Colon (tissue), 2 donors: ENCODE measurements around the gene FLG.
"Not testable (repeated sequence)": the region's sequence is repeated elsewhere in the genome, so short reads cannot be mapped to it uniquely, and the experiment has no call there.

Experiments used
- FAIRE-seq: peaks from 2 replicates; lab custom pipeline; 2012; peaks lifted over from hg19 to GRCh38; lab: Jason Lieb, UNC
- donor health status: control.
- donor health status: control.

Gene FLG

GRCh38 chr1:152325111-152325510 lies at the start of gene FLG:
TSS of gene FLG (minus strand) at chr1:152325239. CDS start at chr1:152315456, 9,783 bp downstream.
- FAIRE-seq = no peak

- FAIRE-seq = no peak
Observed at GRCh38 chr1:152374451-152374850, 49.4 kb upstream of the FLG start.

DNA sequence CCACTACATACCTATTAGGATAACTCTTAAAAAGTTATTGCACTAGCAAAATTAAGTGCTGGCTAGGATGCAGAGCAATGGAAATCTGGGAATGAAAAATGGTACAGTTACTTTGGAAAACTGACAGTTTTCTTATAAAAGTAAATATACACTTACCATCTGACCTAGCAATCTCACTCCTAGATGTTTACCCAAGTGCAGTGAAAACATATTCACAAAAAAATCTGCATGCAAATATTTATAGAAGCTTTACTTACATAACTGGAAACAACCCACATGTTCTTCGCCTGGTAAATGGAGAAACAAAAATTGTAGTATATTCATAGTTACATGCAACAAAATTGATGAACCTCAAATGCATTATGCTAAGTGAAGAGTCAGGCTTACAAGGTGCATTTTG lies 47.6 kb upstream of the FLG start:
- no peak for FAIRE-seq

GRCh38 chr1:152367436-152367835 lies 42.4 kb upstream of the FLG start:
- FAIRE-seq = no peak

DNA sequence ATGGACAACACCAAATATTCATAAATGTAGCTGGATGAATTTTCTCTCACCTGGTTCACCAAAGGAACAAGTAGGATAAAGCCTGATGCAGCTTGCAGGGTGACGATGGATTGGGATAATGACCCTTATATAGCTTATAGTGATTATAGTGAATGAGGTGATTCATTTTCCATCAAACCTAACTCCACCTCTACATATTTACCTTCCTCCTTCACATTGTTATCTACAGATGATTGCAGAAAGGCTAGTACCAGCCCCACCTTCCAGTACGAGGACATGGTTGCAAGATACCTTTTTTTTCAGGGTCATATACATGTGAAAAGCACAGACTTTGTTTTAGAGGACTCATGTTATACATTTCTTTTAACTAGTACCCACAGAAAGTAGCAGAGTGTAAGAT lies 34.9 kb upstream of the FLG start, which contains the start of gene FLG2:
Gene FLG2 (minus strand): TSS at position 101 of the 400 bp plus-strand sequence. CDS start 1,122 bp downstream, outside the sequence.
- FAIRE-seq = no peak

DNA sequence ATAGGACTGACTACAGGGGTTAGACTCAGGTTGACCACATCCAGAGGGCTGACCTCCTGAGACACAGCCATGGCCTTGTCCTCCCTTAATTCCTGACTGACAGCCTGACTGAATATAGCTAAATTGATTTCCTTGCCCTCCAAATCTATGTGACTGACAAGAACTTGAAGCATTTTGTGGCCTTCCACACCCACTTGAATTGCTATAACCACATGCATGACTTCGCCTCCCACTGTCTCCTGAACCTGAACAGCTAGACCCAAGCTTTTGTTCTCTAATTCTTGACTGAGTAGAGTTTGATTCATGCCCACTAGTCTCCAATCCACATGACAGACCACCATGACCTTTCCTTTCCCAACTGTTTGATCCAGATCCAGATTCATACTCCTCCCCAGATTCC lies 31.7 kb upstream of the FLG start:
- no peak for FAIRE-seq

- FAIRE-seq = no peak
Observed at GRCh38 chr1:152349611-152350010, 24.6 kb upstream of the FLG start.

DNA sequence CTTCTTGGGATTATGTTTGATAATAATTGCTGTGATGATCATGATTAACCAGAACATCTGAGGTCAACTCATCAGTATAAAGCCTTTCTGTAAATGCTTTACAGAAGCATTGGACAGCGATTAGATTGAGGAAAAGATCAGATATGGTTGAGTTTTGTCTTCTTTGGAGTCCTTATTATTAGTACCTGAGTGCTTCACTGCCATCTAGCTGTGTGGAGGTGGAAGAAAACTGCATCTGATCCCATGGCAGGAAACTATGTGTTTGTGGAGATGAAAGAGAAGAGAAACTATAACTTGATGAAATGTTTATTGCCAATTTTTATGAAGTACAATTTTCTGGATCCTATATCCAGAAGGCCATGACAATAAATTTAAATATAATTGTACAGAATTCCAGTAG lies 23.4 kb upstream of the FLG start:
- FAIRE-seq = no peak

- no peak for FAIRE-seq
Observed at GRCh38 chr1:152347116-152347728, 22.2 kb upstream of the FLG start.

GRCh38 chr1:152344438-152344837 lies 19.4 kb upstream of the FLG start:
- FAIRE-seq = no peak

- FAIRE-seq = no peak
Observed at GRCh38 chr1:152343006-152343405, 18.0 kb upstream of the FLG start.

- no peak for FAIRE-seq
Observed at GRCh38 chr1:152335399-152335798, 10.4 kb upstream of the FLG start.

DNA sequence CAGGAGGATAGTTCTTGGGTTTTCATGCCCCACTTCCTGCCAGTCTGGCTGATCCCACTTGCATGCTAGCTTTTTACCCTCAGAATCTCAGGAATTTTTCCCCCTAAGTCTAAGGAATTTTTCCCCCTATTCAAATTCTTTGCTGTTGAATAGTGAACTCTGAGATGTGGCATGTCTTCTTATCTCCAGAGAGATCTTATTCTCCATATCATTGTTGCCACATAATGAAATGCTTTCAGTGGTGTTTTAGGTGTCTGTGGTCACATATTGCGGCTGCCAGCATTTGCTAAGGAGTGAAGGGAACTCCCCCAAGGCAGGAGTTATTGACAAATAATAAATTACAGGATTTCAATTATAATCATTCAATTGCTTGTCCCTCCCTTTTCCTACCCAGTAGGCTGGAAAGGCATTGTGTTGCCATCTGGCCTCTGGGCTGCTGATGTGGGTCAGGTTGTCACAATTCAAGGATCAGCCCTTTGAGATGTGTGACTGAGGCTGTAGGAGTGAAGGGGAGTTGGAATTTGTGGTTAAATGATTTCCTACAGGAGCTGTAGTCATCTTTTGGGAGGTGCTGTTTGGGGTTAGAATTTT lies 3.9 kb upstream of the FLG start:
- no peak for FAIRE-seq

- no peak for FAIRE-seq
Observed at GRCh38 chr1:152313970-152314369, 11.1 kb downstream of the FLG start.

GRCh38 chr1:152313319-152313801 lies 11.7 kb downstream of the FLG start:
- FAIRE-seq = no peak

DNA sequence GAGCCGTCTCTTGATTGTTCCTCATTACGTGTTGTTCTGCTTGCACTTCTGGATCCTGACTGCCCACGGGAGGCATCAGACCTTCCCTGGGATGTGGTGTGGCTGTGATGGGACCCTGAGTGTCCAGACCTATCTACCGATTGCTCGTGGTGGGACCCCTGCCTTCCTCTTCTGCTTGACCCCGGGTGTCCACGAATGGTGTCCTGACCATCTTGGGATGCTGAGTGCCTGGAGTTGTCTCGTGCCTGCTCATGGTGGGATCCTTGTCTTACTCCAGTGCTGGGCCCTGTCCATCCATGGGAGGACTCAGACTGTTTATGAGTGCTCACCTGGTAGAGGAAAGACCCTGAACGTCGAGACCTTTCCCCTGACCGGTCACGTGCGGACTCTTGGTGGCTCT lies 12.9 kb downstream of the FLG start:
- not testable (repeated sequence) for FAIRE-seq

- no peak for FAIRE-seq
Observed at GRCh38 chr1:152309955-152310354, 15.1 kb downstream of the FLG start.

DNA sequence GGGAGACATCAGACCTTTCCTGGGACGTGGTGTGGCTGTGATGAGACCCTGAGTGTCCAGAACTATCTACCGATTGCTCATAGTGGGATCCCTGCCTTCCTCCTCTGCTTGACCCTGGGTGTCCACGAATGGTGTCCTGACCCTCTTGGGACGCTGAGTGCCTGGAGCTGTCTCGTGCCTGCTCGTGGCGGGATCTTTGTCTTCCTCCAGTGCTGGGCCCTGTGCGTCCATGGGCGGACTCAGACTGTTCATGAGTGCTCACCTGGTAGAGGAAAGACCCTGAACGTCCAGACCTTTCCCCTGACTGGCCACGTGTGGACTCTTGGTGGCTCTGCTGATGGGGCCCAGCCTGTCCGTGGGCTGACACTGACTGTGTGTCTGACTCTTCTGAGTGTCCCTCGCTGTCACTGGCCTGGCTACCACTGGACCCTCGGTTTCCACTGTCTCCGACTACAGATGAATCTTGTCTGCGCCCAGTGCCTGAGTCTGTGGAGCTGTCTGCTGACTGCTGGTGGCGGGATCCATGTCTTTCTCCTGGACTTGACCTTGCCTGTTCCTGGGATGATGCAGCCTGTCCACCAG lies 15.6 kb downstream of the FLG start:
- not testable (repeated sequence) for FAIRE-seq

- not testable (repeated sequence) for FAIRE-seq
Observed at GRCh38 chr1:152308758-152309157, 16.3 kb downstream of the FLG start.

DNA sequence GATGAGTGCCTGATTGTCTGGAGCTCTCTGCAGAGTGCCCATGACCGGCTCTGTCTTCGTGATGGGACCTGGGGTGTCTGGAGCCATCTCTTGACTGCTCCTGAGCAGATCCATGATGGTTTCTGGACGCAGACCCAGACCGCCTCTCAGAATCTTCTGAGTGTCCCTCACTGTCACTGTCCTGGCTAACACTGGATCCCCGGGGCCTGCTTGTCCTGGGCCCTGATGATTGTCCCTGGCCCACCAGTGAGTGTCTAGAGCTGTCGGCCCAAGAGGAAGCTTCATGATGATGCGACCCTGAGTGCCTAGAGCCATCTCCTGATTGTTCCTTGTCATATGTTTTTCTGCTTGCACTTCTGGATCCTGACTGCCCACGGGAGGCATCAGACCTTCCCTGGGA lies 17.1 kb downstream of the FLG start:
- not testable (repeated sequence) for FAIRE-seq

DNA sequence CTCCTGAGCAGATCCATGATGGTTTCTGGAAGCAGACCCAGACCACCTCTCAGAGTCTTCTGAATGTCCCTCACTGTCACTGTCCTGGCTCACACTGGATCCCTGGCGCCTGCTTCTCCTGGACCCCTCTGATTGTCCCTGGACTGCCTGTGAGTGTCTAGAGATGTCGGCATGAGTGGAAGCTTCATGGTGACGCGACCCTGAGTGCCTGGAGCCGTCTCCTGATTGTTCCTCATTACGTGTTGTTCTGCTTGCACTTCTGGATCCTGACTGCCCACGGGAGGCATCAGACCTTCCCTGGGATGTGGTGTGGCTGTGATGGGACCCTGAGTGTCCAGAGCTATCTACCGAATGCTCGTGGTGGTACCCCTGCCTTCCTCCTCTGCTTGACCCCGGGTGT lies 18.9 kb downstream of the FLG start:
- FAIRE-seq = not testable (repeated sequence)

DNA sequence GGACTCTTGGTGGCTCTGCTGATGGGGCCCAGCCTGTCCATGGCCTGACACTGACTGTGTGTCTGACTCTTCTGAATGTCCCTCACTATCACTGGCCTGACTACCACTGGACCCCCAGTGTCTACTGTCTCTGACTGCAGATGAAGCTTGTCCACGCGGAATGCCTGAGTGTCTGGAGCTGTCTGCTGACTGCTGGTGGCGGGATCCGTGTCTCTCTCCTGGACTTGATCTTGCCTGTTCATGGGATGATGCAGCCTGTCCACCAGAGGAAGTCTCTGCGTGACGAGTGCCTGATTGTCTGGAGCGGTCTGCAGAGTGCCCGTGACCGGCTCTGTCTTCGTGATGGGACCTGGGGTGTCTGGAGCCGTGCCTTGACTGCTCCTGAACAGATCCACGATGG lies 20.3 kb downstream of the FLG start:
- not testable (repeated sequence) for FAIRE-seq

GRCh38 chr1:152303139-152303872 lies 21.7 kb downstream of the FLG start:
- not testable (repeated sequence) for FAIRE-seq
